Measurements from ENCODE around the gene TRMT6. TPM values are rescaled to one million over a fixed set of nuclear protein-coding genes. Genes with fewer than 3 reads are reported as not detected.

TRMT6 gene
- total RNA-seq, 4 donors from 2014 or later: 9.2 to 13.4 (median 9.7) TPM

GRCh38 chr20:5969348-5969935, 19.1 kb upstream of the TRMT6 start:
- Histone ChIP-seq H3K9me3 (no peaks in the 10 kb centered on the region), H3K4me1 (no peaks in the 10 kb centered on the region), H3K36me3 (peaks cover 6 to 57% (median 15%) of the 10 kb centered on the region in 4 donors), H3K27me3 (no peaks in the 10 kb centered on the region), H3K27ac (replicated peaks in 1 of 4) (no peak overlapping the region), H3K4me3 (no peak overlapping the region)
- TF ChIP-seq, protein P1, sequence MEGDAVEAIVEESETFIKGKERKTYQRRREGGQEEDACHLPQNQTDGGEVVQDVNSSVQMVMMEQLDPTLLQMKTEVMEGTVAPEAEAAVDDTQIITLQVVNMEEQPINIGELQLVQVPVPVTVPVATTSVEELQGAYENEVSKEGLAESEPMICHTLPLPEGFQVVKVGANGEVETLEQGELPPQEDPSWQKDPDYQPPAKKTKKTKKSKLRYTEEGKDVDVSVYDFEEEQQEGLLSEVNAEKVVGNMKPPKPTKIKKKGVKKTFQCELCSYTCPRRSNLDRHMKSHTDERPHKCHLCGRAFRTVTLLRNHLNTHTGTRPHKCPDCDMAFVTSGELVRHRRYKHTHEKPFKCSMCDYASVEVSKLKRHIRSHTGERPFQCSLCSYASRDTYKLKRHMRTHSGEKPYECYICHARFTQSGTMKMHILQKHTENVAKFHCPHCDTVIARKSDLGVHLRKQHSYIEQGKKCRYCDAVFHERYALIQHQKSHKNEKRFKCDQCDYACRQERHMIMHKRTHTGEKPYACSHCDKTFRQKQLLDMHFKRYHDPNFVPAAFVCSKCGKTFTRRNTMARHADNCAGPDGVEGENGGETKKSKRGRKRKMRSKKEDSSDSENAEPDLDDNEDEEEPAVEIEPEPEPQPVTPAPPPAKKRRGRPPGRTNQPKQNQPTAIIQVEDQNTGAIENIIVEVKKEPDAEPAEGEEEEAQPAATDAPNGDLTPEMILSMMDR (IDR thresholded peaks at IDR 0.05): no peak
- TF ChIP-seq POLR2A (IDR thresholded peaks at IDR 0.05; ENCODE audit: low read depth) (no peak), EP300 (IDR thresholded peaks at IDR 0.05) (no peak), POLR2AphosphoS5 (IDR thresholded peaks at IDR 0.05) (no peak)
- 88% methylated on average over 9 of the region's 9 CpGs for WGBS
- DNase-seq (ENCODE audit: extremely low spot score): no peak
- intact Hi-C loops (cut with DNase I): no loop called here

GRCh38 chr20:5968462-5968861, 18.1 kb upstream of the TRMT6 start:
- Histone ChIP-seq H3K4me1 (no peaks in the 10 kb centered on the region), H3K36me3 (peaks cover 6 to 57% (median 19%) of the 10 kb centered on the region in 4 donors), H3K27ac (replicated peaks in 1 of 4) (no peak overlapping the region), H3K27me3 (no peaks in the 10 kb centered on the region), H3K4me3 (no peak overlapping the region), H3K9me3 (no peaks in the 10 kb centered on the region)
- TF ChIP-seq POLR2A (IDR thresholded peaks at IDR 0.05; ENCODE audit: low read depth): no peak
- TF ChIP-seq, protein P1 (IDR thresholded peaks at IDR 0.05): no peak
- TF ChIP-seq POLR2AphosphoS5 (IDR thresholded peaks at IDR 0.05): no peak
- TF ChIP-seq EP300 (IDR thresholded peaks at IDR 0.05): no peak
- DNase-seq (ENCODE audit: extremely low spot score): no peak
- whole genome bisulfite sequencing: 93% methylated on average over 3 of the region's 3 CpGs
- intact Hi-C loops (cut with DNase I): no loop called here

DNA sequence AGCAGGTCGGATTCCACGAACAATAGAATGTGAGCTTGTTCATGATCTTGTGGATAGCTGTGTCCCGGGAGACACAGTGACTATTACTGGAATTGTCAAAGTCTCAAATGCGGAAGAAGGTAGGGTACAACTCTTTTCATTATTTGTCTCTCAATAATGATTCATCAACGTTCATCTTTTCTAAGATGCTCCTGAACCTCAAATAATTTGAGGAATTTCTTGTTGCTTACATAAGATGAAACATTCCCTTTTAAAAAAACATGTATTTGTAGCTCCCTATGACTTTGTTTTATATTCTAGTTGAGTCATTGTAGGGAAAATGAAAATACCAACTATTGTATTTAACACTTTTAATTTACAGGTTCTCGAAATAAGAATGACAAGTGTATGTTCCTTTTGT, 17.1 kb upstream of the TRMT6 start:
- intact Hi-C loops (cut with DNase I): no loop called here
- no peak for TF ChIP-seq EP300 (IDR thresholded peaks at IDR 0.05)
- no peak for TF ChIP-seq POLR2AphosphoS5 (IDR thresholded peaks at IDR 0.05)
- TF ChIP-seq, protein P1 (IDR thresholded peaks at IDR 0.05): no peak
- no peak for TF ChIP-seq POLR2A (IDR thresholded peaks at IDR 0.05; ENCODE audit: low read depth)
- no peak for DNase-seq (ENCODE audit: extremely low spot score)
- no peak overlapping the region for H3K4me3 ChIP-seq
- 95% methylated on average over 6 of the region's 6 CpGs for WGBS
- H3K4me1 ChIP-seq: no peaks in the 10 kb centered on the region
- H3K9me3 ChIP-seq: no peaks in the 10 kb centered on the region
- peaks cover 6 to 56% (median 19%) of the 10 kb centered on the region in 4 donors for H3K36me3 ChIP-seq
- H3K27me3 ChIP-seq: no peaks in the 10 kb centered on the region
- no peak overlapping the region for H3K27ac ChIP-seq (replicated peaks in 1 of 4)

- under 1% methylated on average over 11 of the region's 11 CpGs for WGBS
- H3K4me3 ChIP-seq: peak overlapping the region; percentile 65 to 79 (median 70)
- no peak for DNase-seq (ENCODE audit: extremely low spot score)
- H3K4me1 ChIP-seq: peaks cover 8 to 32% (median 23%) of the 10 kb centered on the region in 4 donors
- intact Hi-C loops (cut with DNase I): loop anchor here (2.0 to 5.0 kb wide), 2 partner anchors 53 to 127 kb away; no protein-coding TSS in a partner anchor
- TF ChIP-seq POLR2A (IDR thresholded peaks at IDR 0.05; ENCODE audit: low read depth) (no peak), POLR2AphosphoS5 (IDR thresholded peaks at IDR 0.05) (no peak)
- H3K36me3 ChIP-seq: peaks cover 5 to 48% (median 30%) of the 10 kb centered on the region in 4 donors
- H3K27ac ChIP-seq (replicated peaks in 1 of 4): peak overlapping the region; percentile 68 to 90 (median 83)
- no peaks in the 10 kb centered on the region for H3K27me3 ChIP-seq
- no peaks in the 10 kb centered on the region for H3K9me3 ChIP-seq
Measured at GRCh38 chr20:5949943-5950270, 426 bp downstream of the TRMT6 start.

DNA sequence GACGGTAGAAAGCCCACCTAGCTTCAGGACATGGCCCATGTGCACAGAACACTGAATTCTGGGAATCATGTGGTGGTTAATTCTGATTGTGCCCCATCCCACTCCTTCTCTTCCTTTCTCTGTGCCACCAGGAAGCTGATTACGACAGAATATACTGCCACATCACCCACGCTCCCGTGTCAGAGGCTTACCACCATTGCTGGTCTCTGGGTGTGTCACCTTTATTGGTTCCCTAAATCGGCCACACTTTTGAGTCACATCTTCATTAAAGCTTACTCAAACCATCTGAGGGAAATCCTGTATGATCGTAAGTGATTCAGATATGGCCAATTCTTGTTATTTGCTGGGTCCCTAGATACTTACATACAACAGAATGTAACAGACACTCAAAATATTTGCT, 3.1 kb downstream of the TRMT6 start:
- TF ChIP-seq EP300 (IDR thresholded peaks at IDR 0.05) (no peak), POLR2A (IDR thresholded peaks at IDR 0.05; ENCODE audit: low read depth) (no peak), POLR2AphosphoS5 (IDR thresholded peaks at IDR 0.05) (no peak)
- TF ChIP-seq, protein P1 (IDR thresholded peaks at IDR 0.05): no peak
- intact Hi-C loops (cut with DNase I): no loop called here

More for the DNA sequence above, 3.1 kb downstream of the TRMT6 start:
- WGBS: 81% methylated on average over 6 of the region's 6 CpGs
- no peak for DNase-seq (ENCODE audit: extremely low spot score)
- no peak overlapping the region for H3K27ac ChIP-seq (replicated peaks in 1 of 4)
- H3K9me3 ChIP-seq: no peaks in the 10 kb centered on the region
- H3K4me1 ChIP-seq: peaks cover 8 to 32% (median 23%) of the 10 kb centered on the region in 4 donors
- no peak overlapping the region for H3K4me3 ChIP-seq
- no peaks in the 10 kb centered on the region for H3K27me3 ChIP-seq
- peaks cover 11 to 61% (median 37%) of the 10 kb centered on the region in 4 donors for H3K36me3 ChIP-seq
